T-helper 9 cell (primary cell): ENCODE data around the gene RALGDS.
"Not testable (repeated sequence)": the region's sequence is repeated elsewhere in the genome, so short reads cannot be mapped to it uniquely, and the experiment has no call there.

Experiments
- DNase-seq: peaks from one replicate; pipeline ENCODE4 v3.0.0-alpha.2; 2020

Gene RALGDS

DNA sequence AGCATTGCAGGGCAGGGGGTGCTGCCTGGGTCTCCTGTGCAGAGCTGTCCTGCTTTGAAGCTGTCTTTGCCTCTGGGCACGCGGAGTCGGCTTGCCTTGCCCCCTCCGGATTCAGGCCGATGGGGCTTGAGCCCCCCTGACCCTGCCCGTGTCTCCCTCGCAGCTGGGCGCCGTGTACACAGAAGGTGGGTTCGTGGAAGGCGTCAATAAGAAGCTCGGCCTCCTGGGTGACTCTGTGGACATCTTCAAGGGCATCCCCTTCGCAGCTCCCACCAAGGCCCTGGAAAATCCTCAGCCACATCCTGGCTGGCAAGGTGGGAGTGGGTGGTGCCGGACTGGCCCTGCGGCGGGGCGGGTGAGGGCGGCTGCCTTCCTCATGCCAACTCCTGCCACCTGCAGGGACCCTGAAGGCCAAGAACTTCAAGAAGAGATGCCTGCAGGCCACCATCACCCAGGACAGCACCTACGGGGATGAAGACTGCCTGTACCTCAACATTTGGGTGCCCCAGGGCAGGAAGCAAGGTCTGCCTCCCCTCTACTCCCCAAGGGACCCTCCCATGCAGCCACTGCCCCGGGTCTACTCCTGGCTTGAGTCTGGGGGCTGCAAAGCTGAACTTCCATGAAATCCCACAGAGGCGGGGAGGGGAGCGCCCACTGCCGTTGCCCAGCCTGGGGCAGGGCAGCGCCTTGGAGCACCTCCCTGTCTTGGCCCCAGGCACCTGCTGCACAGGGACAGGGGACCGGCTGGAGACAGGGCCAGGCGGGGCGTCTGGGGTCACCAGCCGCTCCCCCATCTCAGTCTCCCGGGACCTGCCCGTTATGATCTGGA lies 56.6 kb downstream of the RALGDS start:
- DNase-seq: no peak

DNA sequence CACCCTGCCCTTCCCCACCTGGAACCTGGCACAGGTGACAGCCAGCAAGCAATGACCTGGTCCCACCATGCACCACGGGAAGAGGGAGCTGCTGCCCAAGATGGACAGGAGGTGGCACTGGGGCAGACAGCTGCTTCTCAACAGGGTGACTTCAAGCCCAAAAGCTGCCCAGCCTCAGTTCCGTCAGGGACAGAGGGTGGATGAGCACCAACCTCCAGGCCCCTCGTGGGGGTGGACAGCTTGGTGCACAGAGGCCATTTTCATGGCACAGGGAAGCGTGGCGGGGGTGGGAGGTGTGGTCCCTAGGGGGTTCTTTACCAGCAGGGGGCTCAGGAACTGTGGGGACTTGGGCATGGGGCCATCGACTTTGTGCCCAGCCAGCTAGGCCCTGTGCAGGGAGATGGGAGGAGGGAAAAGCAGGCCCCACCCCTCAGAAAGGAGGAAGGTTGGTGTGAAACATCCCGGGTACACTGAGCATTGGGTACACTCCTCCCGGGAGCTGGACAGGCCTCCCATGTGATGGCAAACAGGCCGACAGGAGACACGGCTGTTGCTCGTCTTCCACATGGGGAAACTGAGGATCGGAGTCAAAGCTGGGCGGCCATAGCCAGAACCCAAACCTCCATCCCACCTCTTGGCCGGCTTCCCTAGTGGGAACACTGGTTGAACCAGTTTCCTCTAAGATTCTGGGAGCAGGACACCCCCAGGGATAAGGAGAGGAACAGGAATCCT lies 57.4 kb downstream of the RALGDS start:
- no peak for DNase-seq

- DNase-seq: no peak
Measured at GRCh38 chr9:133063159-133063499, 57.9 kb downstream of the RALGDS start.

DNA sequence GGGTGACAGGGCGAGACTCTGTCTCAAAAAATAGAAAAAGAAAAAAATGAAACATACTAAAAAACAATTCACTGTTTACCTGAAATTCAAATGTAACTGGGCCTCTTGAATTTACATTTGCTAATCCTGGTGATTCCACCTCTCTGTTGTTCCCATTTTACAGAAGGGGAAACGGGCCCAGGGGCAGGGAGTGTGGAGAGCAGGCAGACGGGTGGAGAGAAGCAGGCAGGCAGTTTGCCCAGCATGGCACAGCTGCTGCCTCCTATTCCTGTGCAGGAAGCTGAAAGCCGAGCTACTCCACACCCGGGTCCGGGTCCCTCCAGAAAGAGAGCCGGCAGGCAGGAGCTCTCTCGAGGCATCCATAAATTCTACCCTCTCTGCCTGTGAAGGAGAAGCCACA lies 58.5 kb downstream of the RALGDS start:
- DNase-seq: not testable (repeated sequence)

GRCh38 chr9:133061764-133062145 lies 59.3 kb downstream of the RALGDS start, which contains the start of gene CEL:
Gene CEL, plus strand, starts transcription at chr9:133061981. Its CDS starts 22 bp downstream, at chr9:133062003.
- not testable (repeated sequence) for DNase-seq

GRCh38 chr9:133061019-133061763 lies 59.8 kb downstream of the RALGDS start:
- DNase-seq: not testable (repeated sequence)

- no peak for DNase-seq
Measured at GRCh38 chr9:133060417-133060841, 60.6 kb downstream of the RALGDS start.

DNA sequence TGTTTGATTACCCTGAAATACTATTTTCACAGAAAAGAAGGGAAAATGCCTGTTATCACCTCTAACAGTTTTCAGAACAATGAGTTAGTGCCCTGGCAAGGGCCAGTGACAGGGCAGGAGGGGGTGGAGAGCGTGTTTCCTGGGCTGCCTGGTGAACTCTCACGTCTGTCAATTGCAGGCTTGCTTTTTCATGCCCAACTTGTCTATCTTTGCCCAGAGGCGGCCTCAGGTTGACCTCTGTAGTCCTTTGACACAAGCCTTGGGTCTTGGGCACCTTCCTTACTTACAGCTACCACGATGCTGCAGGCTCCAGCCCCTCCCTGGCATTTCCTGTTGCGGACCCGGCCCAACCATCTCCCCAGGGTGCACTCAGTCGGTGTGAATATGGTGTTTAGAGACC lies 61.4 kb downstream of the RALGDS start:
- DNase-seq: no peak

- DNase-seq: no peak
Measured at GRCh38 chr9:133058550-133059320, 62.3 kb downstream of the RALGDS start.

- DNase-seq: no peak
Measured at GRCh38 chr9:133058071-133058470, 63.0 kb downstream of the RALGDS start.

- DNase-seq: no peak
Measured at GRCh38 chr9:133057553-133057952, 63.5 kb downstream of the RALGDS start.

GRCh38 chr9:133057006-133057405 lies 64.0 kb downstream of the RALGDS start:
- no peak for DNase-seq

GRCh38 chr9:133056533-133056932 lies 64.5 kb downstream of the RALGDS start:
- DNase-seq: no peak

GRCh38 chr9:133055788-133056420 lies 65.1 kb downstream of the RALGDS start:
- no peak for DNase-seq

- no peak for DNase-seq
Measured at GRCh38 chr9:133054966-133055365, 66.1 kb downstream of the RALGDS start.

- DNase-seq: no peak
Measured at GRCh38 chr9:133054194-133054890, 66.7 kb downstream of the RALGDS start.

- DNase-seq: no peak
Measured at GRCh38 chr9:133051966-133052539, 69.0 kb downstream of the RALGDS start.

GRCh38 chr9:133051281-133051900 lies 69.6 kb downstream of the RALGDS start:
- DNase-seq: no peak

GRCh38 chr9:133050781-133051180 lies 70.3 kb downstream of the RALGDS start:
- DNase-seq: no peak

GRCh38 chr9:133050142-133050541 lies 70.9 kb downstream of the RALGDS start:
- no peak for DNase-seq

- DNase-seq: no peak
Measured at GRCh38 chr9:133049043-133049442, 72.0 kb downstream of the RALGDS start.
